Measurements from ENCODE around the gene CHN1.

DNA sequence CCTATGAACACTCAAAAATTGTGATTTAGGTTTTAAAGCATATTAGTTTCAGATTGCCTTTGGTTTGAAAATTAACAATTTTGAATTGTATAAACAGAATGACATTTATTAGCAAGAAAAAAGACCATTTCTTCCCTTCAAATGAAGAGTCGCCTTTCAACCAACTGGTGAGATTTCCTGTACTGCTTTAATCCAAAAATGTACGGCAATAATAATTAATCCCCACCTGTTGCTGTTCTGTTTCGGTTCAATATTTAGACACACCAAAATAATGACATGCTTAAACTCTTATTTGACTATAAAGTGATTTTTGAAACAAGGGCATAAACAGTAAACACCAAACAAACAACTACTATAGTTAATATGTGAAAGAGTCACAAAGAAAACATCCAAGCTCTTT, 39.6 kb downstream of the CHN1 start:
- TF ChIP-seq CTCF (IDR thresholded peaks at IDR 0.05) (no peak), POLR2A (IDR thresholded peaks at IDR 0.05) (no peak)
